Neutrophil (primary cell): ENCODE data around the gene ZNG1A.
"Not testable (repeated sequence)": the region's sequence is repeated elsewhere in the genome, so short reads cannot be mapped to it uniquely, and the experiment has no call there.

Experiments used
- H3K27ac ChIP-seq: fragments of 200-600 bp; sonication (generic); 2 replicates; pipeline ENCODE4 v1.5.1; 2016; ENCODE audit warnings: mild to moderate bottlenecking, moderate library complexity
- H3K27me3 ChIP-seq: fragments of 200-600 bp; sonication (generic); 2 replicates; pipeline ENCODE4 v1.6.0; 2016; ENCODE audit warnings: mild to moderate bottlenecking
- H3K36me3 ChIP-seq: fragments of 200-600 bp; sonication (generic); 2 replicates; pipeline ENCODE4 v1.5.1; 2017
- H3K4me1 ChIP-seq, 2 experiments: fragments of 200-600 bp in 1 of 2; sonication (generic) in 1 of 2; 1 replicate in 1 of 2; 2 replicates in 1 of 2; pipeline versions ENCODE4 v1.5.1 to v1.6.1; 2013 to 2016; ENCODE audit warnings: low read depth in 1 of 2, low read length in 1 of 2, mild to moderate bottlenecking in 1 of 2, moderate library complexity in 1 of 2; ENCODE audit not compliant: control insufficient read depth in 1 of 2, insufficient read depth in 1 of 2
- H3K4me3 ChIP-seq, 2 experiments: fragments of 200-600 bp in 1 of 2; sonication (generic) in 1 of 2; 1 replicate in 1 of 2; 2 replicates in 1 of 2; pipeline ENCODE4 v1.5.1; 2013 to 2016; ENCODE audit warnings: low read depth in 1 of 2, low read length in 1 of 2, mild to moderate bottlenecking in 1 of 2, moderate library complexity in 1 of 2
- H3K9me3 ChIP-seq: fragments of 200-600 bp; sonication (generic); 2 replicates; pipeline ENCODE4 v1.5.1; 2016
- CTCF ChIP-seq: fragments of 200-600 bp; sonication (generic); IDR thresholded peaks from 2 replicates; pipeline ENCODE4 v1.5.1; 2016; ENCODE audit warnings: antibody characterized with exemption

The ZNG1A gene

GRCh38 chr9:221989-222776, 43.3 kb upstream of the ZNG1A start:
- no peak for TF ChIP-seq CTCF
- H3K36me3 ChIP-seq, result peaks cover 12% of the 10 kb centered on the region
- peaks cover 100% of the 10 kb centered on the region in 2 experiments for H3K4me1 ChIP-seq
- peak overlapping the region; percentile 37 to 55 for H3K4me3 ChIP-seq
- no peaks in the 10 kb centered on the region for H3K27me3 ChIP-seq
- H3K9me3 ChIP-seq, result no peaks in the 10 kb centered on the region
- H3K27ac ChIP-seq, result peak overlapping the region; percentile 99

- H3K9me3 ChIP-seq, result no peaks in the 10 kb centered on the region
- H3K4me1 ChIP-seq, result peaks cover 84 to 93% of the 10 kb centered on the region in 2 experiments
- H3K4me3 ChIP-seq, result peak overlapping the region; percentile 47 to 48
- peaks cover 12% of the 10 kb centered on the region for H3K36me3 ChIP-seq
- H3K27ac ChIP-seq, result peak overlapping the region; percentile 99
- no peaks in the 10 kb centered on the region for H3K27me3 ChIP-seq
- TF ChIP-seq CTCF, result no peak
These were observed 41.0 kb upstream of the ZNG1A start for GRCh38 chr9:219670-220365.

GRCh38 chr9:219036-219435, 40.2 kb upstream of the ZNG1A start:
- Histone ChIP-seq H3K36me3 (peaks cover 12% of the 10 kb centered on the region), H3K4me3 (peak overlapping the region; percentile 47 to 48), H3K27ac (peak overlapping the region; percentile 99), H3K4me1 (peaks cover 82 to 88% of the 10 kb centered on the region in 2 experiments)
- H3K9me3 ChIP-seq, H3K27me3 ChIP-seq: not testable (repeated sequence)

DNA sequence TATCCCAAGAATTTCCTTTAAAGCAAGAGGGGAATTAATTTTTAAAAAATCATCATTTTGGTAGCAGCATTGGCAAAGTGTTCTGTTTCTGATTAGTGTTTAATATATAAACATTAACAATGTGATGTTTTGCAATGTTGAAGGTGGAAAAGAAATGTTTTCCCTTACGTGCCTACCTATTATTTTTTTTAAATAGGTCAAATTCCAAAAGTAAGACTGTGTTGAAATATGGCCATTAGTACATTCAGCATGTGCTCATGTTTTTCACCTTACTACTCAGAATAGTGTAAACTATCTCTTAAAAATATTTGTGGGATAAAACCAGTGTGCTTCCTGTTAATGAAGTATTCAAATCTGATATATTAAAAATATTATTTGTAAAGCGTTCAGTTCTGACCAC, 39.1 kb upstream of the ZNG1A start:
- peak overlapping the region; percentile 99 for H3K27ac ChIP-seq
- no peak for TF ChIP-seq CTCF
- no peaks in the 10 kb centered on the region for H3K9me3 ChIP-seq
- peaks cover 12% of the 10 kb centered on the region for H3K36me3 ChIP-seq
- peak overlapping the region; percentile 85 to 97 for H3K4me3 ChIP-seq
- peaks cover 82 to 88% of the 10 kb centered on the region in 2 experiments for H3K4me1 ChIP-seq
- H3K27me3 ChIP-seq, result no peaks in the 10 kb centered on the region

DNA sequence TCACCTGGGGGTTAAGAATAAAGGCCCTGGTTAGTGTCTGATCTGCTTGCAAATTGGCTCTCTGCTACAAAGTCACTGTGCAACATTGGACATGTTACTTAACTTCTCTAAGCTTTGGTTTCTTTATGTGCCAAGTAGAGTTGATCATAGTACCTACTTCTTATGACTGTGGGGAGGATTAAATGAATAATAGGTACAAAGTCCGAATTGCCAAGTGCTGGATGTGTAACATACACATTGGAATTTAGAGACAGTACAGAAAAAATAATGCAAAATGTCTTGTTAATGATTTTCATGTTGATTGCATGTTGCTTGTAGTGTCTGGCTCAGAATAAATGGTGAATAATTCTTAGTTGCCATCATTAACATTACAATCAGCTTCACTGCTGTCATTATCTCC, 38.0 kb upstream of the ZNG1A start:
- TF ChIP-seq CTCF, result no peak
- H3K4me1 ChIP-seq, result peaks cover 82 to 88% of the 10 kb centered on the region in 2 experiments
- no peaks in the 10 kb centered on the region for H3K27me3 ChIP-seq
- peaks cover 12% of the 10 kb centered on the region for H3K36me3 ChIP-seq
- H3K27ac ChIP-seq, result peak overlapping the region; percentile 99
- H3K9me3 ChIP-seq, result no peaks in the 10 kb centered on the region
- peak overlapping the region; percentile 85 to 97 for H3K4me3 ChIP-seq

GRCh38 chr9:215631-216155, 36.8 kb upstream of the ZNG1A start:
- peak overlapping the region; percentile 99 for H3K27ac ChIP-seq
- no peak for TF ChIP-seq CTCF
- H3K4me1 ChIP-seq, result peaks cover 81 to 88% of the 10 kb centered on the region in 2 experiments
- H3K27me3 ChIP-seq, result no peaks in the 10 kb centered on the region
- H3K36me3 ChIP-seq, result peaks cover 8% of the 10 kb centered on the region
- no peaks in the 10 kb centered on the region for H3K9me3 ChIP-seq
- peak overlapping the region; percentile 85 to 97 for H3K4me3 ChIP-seq
